Neural cell (in vitro differentiated cells): Measurements from ENCODE around the gene UNC5C. TPM values are rescaled to one million over a fixed set of nuclear protein-coding genes. Genes with fewer than 3 reads are reported as not detected.

ENCODE experiments used
- H2AFZ ChIP-seq: fragments of 200-600, 300-800 bp; sonication (generic), shearing (Covaris generic); 2 replicates; pipeline ENCODE4 v1.6.0; 2014; ENCODE audit warnings: low read depth, mild to moderate bottlenecking, antibody characterized with exemption, low read length, moderate library complexity
- H3F3A ChIP-seq: fragments of 200-600 bp; shearing (Covaris generic); 2 replicates; pipeline ENCODE4 v1.6.1; 2016; ENCODE audit warnings: mild to moderate bottlenecking, moderate library complexity, mixed read lengths, antibody characterized with exemption, low read length; ENCODE audit not compliant: insufficient read depth, poor library complexity, severe bottlenecking
- H3K27ac ChIP-seq: fragments of 200-600, 300-800 bp; sonication (generic), shearing (Covaris generic); 2 replicates; pipeline ENCODE4 v1.5.1; 2014; ENCODE audit warnings: mild to moderate bottlenecking, low read length, moderate library complexity
- H3K27me3 ChIP-seq: fragments of 300-800, 200-600 bp; sonication (generic), shearing (Covaris generic); 2 replicates; pipeline ENCODE4 v1.6.0; 2014; ENCODE audit warnings: mild to moderate bottlenecking, low read depth, low read length, moderate library complexity; ENCODE audit not compliant: insufficient read depth
- H3K36me3 ChIP-seq: fragments of 300-800, 200-600 bp; sonication (generic), shearing (Covaris generic); 2 replicates; pipeline ENCODE4 v1.5.1; 2014; ENCODE audit warnings: mild to moderate bottlenecking, antibody characterized with exemption, low read length, moderate library complexity; ENCODE audit not compliant: insufficient read depth
- H3K4me2 ChIP-seq: fragments of 300-800, 200-600 bp; sonication (generic), shearing (Covaris generic); 2 replicates; pipeline ENCODE4 v1.6.0; 2014; ENCODE audit warnings: mild to moderate bottlenecking, low read length
- H3K4me3 ChIP-seq: fragments of 300-800, 200-600 bp; sonication (generic), shearing (Covaris generic); 2 replicates; pipeline ENCODE4 v1.5.1; 2014; ENCODE audit warnings: mild to moderate bottlenecking, low read length, moderate library complexity
- H3K79me2 ChIP-seq: fragments of 200-600 bp; shearing (Covaris generic); replicated peaks from 2 replicates; pipeline ENCODE4 v1.6.0; 2014; ENCODE audit warnings: mild to moderate bottlenecking, low read length, moderate library complexity; ENCODE audit not compliant: insufficient read depth
- H3K9ac ChIP-seq: fragments of 300-800, 200-600 bp; sonication (generic), shearing (Covaris generic); 2 replicates; pipeline ENCODE4 v1.6.1; 2016; ENCODE audit warnings: mild to moderate bottlenecking, low read length, mixed read lengths
- H3K9me2 ChIP-seq: fragments of 200-600 bp; shearing (Covaris generic); 2 replicates; pipeline ENCODE4 v1.6.1; 2016; ENCODE audit warnings: mild to moderate bottlenecking, low read length, mixed read lengths; ENCODE audit not compliant: insufficient read depth
- H3K9me3 ChIP-seq: fragments of 200-600, 300-800 bp; sonication (generic), shearing (Covaris generic); 2 replicates; pipeline ENCODE4 v1.6.1; 2016; ENCODE audit warnings: mild to moderate bottlenecking, mixed run types, low read length, moderate library complexity, mixed read lengths
- H4K20me1 ChIP-seq: fragments of 200-600 bp; shearing (Covaris generic); 2 replicates; pipeline ENCODE4 v1.6.1; 2016; ENCODE audit warnings: mild to moderate bottlenecking, mixed run types; ENCODE audit not compliant: insufficient read depth
- EP300 ChIP-seq: fragments of 450-650 bp; conservative IDR thresholded peaks from 2 replicates; pipeline ENCODE4 v1.6.1; 2014; ENCODE audit warnings: antibody characterized with exemption, mild to moderate bottlenecking, moderate library complexity; ENCODE audit not compliant: poor library complexity, severe bottlenecking
- EZH2 ChIP-seq: fragments of 200-600, 300-800 bp; shearing (Covaris generic), sonication (generic); IDR thresholded peaks from 2 replicates; pipeline ENCODE4 v1.6.1; 2014; ENCODE audit warnings: antibody characterized with exemption, low read length, borderline replicate concordance, mild to moderate bottlenecking; ENCODE audit not compliant: insufficient read depth, poor library complexity, severe bottlenecking
- MXI1 ChIP-seq: fragments of 450-650 bp; conservative IDR thresholded peaks from 2 replicates; pipeline ENCODE4 v1.6.1; 2014; ENCODE audit warnings: antibody characterized with exemption, mild to moderate bottlenecking; ENCODE audit not compliant: poor library complexity, severe bottlenecking
- POLR2AphosphoS5 ChIP-seq: IDR thresholded peaks from 2 replicates; pipeline ENCODE4 v1.6.1; 2012
- RAD21 ChIP-seq: fragments of 450-650 bp; conservative IDR thresholded peaks from 2 replicates; pipeline ENCODE4 v1.6.1; 2014; ENCODE audit warnings: antibody characterized with exemption, mild to moderate bottlenecking, moderate library complexity
- SMC3 ChIP-seq: fragments of 450-650 bp; conservative IDR thresholded peaks from 2 replicates; pipeline ENCODE4 v1.6.1; 2014; ENCODE audit warnings: antibody characterized with exemption, mild to moderate bottlenecking, moderate library complexity; ENCODE audit not compliant: poor library complexity
- TAF1 ChIP-seq: IDR thresholded peaks from 2 replicates; pipeline ENCODE4 v1.6.1; 2012; ENCODE audit warnings: low read depth
- polyA plus RNA-seq: library from polyadenylated mRNA; depleted of rRNA; stranded (reverse); fragments of >200 nt; gene quantifications from 2 replicates; pipeline ENCODE4 v1.2.3, GENCODE V29; 2014
- TF ChIP-seq, protein P1 (sequence below): IDR thresholded peaks from 2 replicates; pipeline ENCODE4 v1.6.1; 2012; ENCODE audit warnings: borderline replicate concordance
- TF ChIP-seq, protein P2 (sequence below): fragments of 450-650 bp; IDR thresholded peaks from 2 replicates; pipeline ENCODE4 v1.5.1; 2014; ENCODE audit warnings: antibody characterized with exemption, mild to moderate bottlenecking, moderate library complexity; ENCODE audit not compliant: poor library complexity, severe bottlenecking

The UNC5C gene
- polyA plus RNA-seq, 1 donor from 2014 or later: 0.56 TPM

DNA sequence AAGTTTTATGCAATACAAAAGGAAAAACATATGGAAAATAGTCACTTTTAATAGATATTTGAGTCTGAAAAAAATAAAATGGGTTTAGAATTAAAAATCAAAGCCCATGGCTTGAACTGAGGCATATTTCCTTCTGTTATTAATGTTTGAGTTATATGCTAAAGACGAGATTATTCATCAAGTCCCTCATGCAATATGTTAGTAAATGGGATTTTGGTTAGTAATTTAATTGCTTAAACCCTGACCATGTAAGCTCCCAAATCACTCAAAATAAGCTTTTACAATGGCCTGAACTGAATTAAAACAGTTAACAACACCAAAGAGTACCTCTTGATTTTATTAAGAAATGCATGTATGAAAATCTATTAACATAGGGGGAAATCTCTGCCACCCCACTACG lies 12.1 kb downstream of the UNC5C start:
- TF ChIP-seq, protein P1, sequence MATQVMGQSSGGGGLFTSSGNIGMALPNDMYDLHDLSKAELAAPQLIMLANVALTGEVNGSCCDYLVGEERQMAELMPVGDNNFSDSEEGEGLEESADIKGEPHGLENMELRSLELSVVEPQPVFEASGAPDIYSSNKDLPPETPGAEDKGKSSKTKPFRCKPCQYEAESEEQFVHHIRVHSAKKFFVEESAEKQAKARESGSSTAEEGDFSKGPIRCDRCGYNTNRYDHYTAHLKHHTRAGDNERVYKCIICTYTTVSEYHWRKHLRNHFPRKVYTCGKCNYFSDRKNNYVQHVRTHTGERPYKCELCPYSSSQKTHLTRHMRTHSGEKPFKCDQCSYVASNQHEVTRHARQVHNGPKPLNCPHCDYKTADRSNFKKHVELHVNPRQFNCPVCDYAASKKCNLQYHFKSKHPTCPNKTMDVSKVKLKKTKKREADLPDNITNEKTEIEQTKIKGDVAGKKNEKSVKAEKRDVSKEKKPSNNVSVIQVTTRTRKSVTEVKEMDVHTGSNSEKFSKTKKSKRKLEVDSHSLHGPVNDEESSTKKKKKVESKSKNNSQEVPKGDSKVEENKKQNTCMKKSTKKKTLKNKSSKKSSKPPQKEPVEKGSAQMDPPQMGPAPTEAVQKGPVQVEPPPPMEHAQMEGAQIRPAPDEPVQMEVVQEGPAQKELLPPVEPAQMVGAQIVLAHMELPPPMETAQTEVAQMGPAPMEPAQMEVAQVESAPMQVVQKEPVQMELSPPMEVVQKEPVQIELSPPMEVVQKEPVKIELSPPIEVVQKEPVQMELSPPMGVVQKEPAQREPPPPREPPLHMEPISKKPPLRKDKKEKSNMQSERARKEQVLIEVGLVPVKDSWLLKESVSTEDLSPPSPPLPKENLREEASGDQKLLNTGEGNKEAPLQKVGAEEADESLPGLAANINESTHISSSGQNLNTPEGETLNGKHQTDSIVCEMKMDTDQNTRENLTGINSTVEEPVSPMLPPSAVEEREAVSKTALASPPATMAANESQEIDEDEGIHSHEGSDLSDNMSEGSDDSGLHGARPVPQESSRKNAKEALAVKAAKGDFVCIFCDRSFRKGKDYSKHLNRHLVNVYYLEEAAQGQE: no peak
- no peak for TF ChIP-seq POLR2AphosphoS5
- no peak for TF ChIP-seq EP300
- no peak for TF ChIP-seq RAD21
- no peak for TF ChIP-seq SMC3
- TF ChIP-seq TAF1: no peak
- no peak for TF ChIP-seq EZH2
- TF ChIP-seq, protein P2, sequence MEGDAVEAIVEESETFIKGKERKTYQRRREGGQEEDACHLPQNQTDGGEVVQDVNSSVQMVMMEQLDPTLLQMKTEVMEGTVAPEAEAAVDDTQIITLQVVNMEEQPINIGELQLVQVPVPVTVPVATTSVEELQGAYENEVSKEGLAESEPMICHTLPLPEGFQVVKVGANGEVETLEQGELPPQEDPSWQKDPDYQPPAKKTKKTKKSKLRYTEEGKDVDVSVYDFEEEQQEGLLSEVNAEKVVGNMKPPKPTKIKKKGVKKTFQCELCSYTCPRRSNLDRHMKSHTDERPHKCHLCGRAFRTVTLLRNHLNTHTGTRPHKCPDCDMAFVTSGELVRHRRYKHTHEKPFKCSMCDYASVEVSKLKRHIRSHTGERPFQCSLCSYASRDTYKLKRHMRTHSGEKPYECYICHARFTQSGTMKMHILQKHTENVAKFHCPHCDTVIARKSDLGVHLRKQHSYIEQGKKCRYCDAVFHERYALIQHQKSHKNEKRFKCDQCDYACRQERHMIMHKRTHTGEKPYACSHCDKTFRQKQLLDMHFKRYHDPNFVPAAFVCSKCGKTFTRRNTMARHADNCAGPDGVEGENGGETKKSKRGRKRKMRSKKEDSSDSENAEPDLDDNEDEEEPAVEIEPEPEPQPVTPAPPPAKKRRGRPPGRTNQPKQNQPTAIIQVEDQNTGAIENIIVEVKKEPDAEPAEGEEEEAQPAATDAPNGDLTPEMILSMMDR: no peak
- no peak for TF ChIP-seq MXI1
- H4K20me1 ChIP-seq: no peaks in the 10 kb centered on the region
- H3K79me2 ChIP-seq: no peaks in the 10 kb centered on the region
- no peak overlapping the region for H3K4me3 ChIP-seq
- H3K9me3 ChIP-seq: no peaks in the 10 kb centered on the region
- no peaks in the 10 kb centered on the region for H3K27me3 ChIP-seq
- H3K9me2 ChIP-seq: no peaks in the 10 kb centered on the region
- H3F3A ChIP-seq: no peaks in the 10 kb centered on the region
- no peak overlapping the region for H3K4me2 ChIP-seq
- H2AFZ ChIP-seq: no peak overlapping the region
- no peak overlapping the region for H3K27ac ChIP-seq
- H3K36me3 ChIP-seq: no peaks in the 10 kb centered on the region
- no peak overlapping the region for H3K9ac ChIP-seq

DNA sequence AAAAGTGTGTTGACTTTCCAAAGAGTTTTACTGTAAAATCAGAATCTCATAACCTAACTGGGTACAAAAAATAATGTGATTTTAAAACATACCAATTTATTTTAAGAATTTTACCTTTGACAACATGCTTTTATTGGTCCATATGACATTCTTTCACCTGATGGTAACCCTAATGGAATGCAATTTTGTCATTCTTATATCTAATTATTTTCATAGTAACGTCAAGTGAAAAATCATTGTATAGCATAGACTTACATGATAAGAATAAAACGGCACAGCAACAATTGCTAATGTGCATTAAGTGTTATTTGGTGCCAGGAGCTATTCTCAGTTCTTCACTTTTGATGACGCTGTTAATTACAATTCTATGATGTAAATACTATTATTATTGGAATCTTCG lies 13.6 kb downstream of the UNC5C start:
- no peaks in the 10 kb centered on the region for H3K27me3 ChIP-seq
- H4K20me1 ChIP-seq: no peaks in the 10 kb centered on the region
- H2AFZ ChIP-seq: no peak overlapping the region
- no peaks in the 10 kb centered on the region for H3K79me2 ChIP-seq
- H3K4me3 ChIP-seq: no peak overlapping the region
- H3F3A ChIP-seq: no peaks in the 10 kb centered on the region
- no peaks in the 10 kb centered on the region for H3K9me2 ChIP-seq
- no peaks in the 10 kb centered on the region for H3K36me3 ChIP-seq
- no peak overlapping the region for H3K27ac ChIP-seq
- H3K4me2 ChIP-seq: no peak overlapping the region
- H3K9ac ChIP-seq: no peak overlapping the region
- no peaks in the 10 kb centered on the region for H3K9me3 ChIP-seq
- TF ChIP-seq SMC3 (no peak), RAD21 (no peak), TAF1 (no peak), EP300 (no peak), MXI1 (no peak), EZH2 (no peak), POLR2AphosphoS5 (no peak)
- TF ChIP-seq, protein P2: no peak
- TF ChIP-seq, protein P1: no peak
